HG02623 (cell line): ENCODE measurements around the gene PCBD1.
"Not testable (repeated sequence)": the region's sequence is repeated elsewhere in the genome, so short reads cannot be mapped to it uniquely, and the experiment has no call there.

Experiments
- ATAC-seq: cut with Tn5 transposase; IDR thresholded peaks from one replicate; pipeline ENCODE4 v1.9.1; 2021; ENCODE audit warnings: moderate library complexity; ENCODE audit not compliant: unreplicated experiment

The PCBD1 gene

GRCh38 chr10:70879207-70879606 lies 9.2 kb downstream of the PCBD1 start:
- no peak for ATAC-seq

DNA sequence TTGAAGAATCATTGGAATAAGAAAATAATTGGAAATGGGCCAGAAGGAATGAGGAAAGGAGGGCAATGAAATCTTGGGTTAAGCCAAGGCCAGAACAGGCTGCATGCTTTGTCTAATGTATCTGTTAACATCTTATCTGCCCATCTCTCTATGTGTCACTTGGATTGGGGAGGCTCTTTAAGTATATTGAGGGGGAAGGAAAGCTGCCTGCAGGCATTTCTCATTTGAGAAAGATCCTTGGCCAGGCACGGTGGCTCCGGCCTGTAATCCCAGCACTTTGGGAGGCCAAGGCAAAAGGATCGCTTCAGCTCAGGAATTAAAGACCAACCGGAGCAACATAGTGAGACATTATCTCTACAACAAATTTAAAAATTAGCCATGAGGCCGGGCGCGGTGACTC lies 14.3 kb downstream of the PCBD1 start:
- no peak for ATAC-seq

- ATAC-seq = no peak
Measured at GRCh38 chr10:70872291-70872690, 16.1 kb downstream of the PCBD1 start.

- ATAC-seq = no peak
Measured at GRCh38 chr10:70866424-70866823, 21.9 kb downstream of the PCBD1 start.

DNA sequence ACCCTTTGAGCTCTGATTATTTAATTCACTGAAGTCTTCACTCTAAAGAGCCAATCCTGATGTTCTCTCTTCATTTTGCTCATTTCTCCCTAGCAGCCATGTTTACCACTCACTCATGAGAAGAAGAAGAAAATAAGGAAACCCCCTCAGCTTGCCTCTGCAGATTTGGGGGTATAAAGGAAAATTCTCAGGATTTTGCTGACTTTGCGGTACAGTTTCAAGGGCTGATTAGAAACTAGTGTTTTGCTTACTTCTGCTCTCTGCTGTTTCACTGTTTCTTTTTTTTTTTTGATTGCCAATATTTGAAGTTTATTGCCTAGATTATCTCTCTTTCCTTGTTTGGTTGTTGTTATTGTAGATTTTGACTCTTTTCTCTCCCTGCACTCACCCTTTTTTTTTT lies 23.4 kb downstream of the PCBD1 start:
- no peak for ATAC-seq

DNA sequence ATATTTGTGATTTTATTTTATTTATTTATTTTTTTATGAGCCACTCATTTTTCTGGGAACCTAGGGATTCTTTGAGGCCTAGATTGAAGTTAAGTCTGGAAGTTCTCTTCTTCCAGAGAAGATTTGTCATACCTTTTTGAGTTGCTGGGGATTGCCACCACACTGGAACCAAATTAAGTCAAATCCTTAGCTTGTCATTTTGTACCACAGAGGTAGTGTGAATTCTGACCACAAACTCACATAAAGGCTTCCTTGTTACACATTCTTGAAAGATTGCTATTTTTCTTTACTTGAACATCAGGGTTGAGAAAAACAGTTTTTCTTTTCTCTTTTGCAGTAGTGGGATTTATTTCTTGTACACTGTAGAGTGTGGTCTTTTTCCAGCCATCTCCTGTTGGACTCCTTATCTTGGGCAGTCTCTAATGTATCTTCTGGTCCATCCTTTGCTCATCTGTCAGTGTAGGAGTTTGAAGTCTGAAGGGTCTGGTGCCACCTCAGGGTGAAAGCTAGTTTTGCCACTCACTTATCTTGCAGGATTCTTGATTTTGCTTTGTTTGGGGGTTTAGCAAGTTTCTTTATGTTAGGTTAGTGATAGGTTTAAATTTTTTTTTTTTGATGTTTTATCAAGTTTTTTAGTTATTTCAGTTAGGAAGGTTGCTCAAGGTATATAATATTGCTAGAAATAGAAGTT lies 24.8 kb downstream of the PCBD1 start:
- no peak for ATAC-seq

- not testable (repeated sequence) for ATAC-seq
Measured at GRCh38 chr10:70861495-70862197, 26.7 kb downstream of the PCBD1 start.

DNA sequence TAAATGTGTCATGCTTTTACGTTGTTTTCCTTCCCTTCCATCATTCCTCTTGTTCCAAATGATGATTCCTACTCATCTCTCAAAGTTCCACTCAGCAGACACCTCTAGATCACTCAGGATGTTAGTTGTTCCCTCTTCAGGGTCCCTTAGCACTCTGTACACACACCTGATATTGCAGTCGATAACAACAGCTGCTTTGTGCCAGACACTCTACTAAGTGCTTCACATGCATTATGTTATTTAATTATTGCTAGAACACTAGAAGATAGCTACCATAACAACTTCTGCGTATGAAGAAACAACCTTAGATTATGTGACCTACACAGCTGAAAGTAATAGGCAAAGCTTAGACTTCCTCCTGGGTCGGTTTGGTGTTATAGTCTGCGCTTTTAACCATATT lies 29.6 kb downstream of the PCBD1 start:
- no peak for ATAC-seq

DNA sequence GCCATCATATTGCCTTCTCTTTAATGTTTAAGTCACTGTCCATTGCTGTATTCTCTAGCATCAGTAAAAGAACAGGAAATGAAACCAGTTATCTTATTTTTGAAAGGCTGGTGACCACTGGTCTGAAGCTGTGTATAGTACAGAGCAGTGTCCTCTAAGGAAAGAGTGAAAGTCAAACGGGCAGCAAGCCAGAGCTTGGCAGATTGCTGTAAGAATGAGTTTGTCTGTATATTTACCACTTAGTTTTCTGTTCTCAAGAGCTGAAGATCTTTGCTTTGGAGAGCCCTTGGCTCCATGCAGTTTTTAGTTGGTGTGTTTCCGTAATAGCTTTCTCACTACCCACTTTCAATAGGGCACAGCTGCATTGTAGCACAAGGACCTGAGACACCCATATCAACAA lies 31.9 kb downstream of the PCBD1 start:
- ATAC-seq = no peak

DNA sequence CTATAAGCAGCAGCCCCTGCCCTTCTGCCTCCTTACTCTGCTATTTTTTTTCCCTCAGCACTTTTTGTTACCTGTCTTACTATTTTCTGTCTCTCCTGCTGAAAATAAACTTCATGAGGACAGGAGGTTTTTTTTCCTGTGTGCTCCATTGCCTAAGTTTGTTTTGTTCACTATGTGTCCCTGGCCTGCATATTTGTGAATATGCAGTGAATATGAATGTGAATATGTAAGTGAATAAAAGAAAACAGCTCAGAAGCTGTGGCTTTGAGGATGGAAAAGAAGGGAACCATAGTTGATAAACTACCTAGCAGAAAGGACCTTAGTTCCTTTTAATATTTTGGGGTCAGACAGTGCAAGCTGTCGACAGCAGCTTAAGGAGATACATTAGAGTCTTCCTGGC lies 34.9 kb downstream of the PCBD1 start:
- ATAC-seq = no peak

- ATAC-seq = no peak
Measured at GRCh38 chr10:70853038-70853437, 35.3 kb downstream of the PCBD1 start.

DNA sequence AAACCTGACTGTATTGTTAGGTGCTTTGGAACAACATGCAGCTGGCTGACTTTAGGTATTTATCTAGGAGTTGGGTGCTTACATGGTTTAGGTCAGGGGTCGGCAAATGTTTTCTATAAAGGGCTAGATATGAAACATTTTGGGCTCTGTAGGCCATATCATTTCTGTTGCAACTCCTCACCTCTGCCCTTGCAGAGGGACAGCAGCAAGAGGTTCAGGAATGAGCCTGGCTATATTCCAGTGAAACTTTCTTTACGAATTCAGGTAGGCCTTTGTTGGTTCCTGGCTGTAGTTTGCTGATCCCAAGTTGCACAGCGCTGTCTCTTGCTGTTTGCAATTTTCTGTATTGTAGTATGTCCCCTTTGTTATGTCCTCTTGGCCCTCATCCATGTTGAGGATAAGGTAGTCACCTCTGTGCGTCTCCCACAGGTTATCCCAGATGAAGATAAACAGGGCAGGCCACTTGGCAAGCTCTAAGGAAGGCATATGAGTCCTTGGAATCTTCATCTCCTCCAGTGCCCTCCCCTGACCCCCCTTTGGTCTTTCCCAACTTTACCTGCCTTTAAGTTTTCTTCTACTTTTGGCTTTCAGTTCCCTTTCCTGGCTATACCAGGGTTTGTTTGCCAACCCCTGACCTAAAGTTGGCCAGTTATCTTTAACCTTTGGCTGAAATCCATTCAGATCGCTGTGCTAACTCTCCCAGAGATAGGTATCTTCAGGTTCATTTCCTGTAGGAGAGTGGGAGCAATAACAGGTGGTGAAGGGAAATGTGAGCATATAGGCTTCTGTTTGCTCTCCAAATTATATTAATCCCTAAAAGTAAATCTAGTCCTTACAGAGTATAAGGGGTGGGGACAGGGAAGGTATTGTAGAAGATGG lies 36.5 kb downstream of the PCBD1 start:
- ATAC-seq = no peak

GRCh38 chr10:70850097-70850496 lies 38.3 kb downstream of the PCBD1 start:
- ATAC-seq = no peak

DNA sequence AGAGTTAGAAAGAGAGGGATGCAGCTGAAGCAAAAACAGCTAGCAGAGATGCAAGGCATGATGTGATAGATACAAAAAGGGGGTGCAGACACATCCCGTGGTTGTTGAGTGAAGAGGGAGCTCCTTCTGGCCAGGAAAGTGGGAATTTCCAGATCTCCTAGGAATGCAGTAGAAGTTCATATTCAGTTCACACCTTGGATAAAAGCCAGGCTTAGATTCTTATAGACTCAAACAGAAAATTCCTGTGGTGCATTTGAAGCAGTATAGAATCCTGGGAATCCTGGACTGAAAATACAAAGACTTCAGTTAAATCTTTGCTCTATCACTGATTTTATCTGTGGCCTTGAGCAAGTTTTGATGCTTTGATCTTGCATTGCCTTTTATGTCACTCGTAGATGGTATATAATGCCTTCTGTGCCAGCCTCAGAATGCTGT lies 38.8 kb downstream of the PCBD1 start:
- no peak for ATAC-seq

DNA sequence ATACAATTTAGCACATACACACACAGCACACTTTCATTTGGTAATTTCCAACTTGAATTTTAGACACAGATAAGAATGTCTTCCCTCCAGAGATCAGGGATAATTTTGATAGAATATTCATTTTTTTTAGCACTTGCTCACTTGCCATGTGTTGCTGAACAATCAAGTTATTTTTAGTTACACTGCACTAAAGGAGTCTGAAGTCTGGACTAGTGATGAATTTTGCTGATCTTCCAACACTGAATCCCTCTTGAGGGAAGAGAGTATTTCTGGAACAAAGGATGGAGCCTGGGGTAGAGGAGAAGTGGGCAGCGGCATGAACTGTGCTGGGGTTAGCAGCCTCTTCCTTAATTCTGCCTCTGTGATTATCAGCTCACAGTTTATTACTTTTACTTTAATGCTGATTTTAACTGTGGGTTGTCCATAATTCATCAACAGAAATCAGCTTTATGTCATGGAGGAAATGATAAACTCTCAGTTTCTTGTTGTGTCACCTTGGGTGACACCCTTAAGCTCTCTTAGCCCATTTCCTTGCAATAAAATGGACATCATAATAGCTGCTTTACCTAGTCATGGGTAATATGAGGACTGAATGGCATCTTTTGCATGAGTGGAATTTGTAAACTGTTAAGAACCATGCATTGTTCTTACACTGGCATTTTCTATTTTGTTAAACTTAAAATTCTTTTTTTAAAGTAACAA lies 40.6 kb downstream of the PCBD1 start:
- ATAC-seq = no peak

DNA sequence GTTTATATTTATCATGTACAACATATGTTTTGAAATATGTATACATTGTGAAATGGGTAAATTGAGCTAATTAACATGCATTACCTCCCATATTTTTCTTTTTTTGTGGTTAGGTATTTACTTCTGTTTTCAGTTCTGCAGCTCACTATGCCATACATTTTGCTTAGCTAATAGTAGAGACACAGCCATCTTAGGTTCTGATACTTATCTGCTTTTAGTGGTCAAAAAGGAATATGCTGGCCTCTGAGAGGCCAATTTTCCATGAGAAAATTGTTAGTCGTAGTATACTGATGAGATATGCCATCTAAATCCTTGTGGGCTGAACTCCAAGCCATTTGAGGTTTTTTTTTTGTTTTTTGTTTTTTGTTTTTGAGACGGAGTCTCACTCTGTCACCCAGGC lies 41.6 kb downstream of the PCBD1 start:
- no peak for ATAC-seq

- ATAC-seq = no peak
Measured at GRCh38 chr10:70845816-70846215, 42.5 kb downstream of the PCBD1 start.

- no peak for ATAC-seq
Measured at GRCh38 chr10:70845256-70845655, 43.1 kb downstream of the PCBD1 start.

GRCh38 chr10:70843776-70844489 lies 44.4 kb downstream of the PCBD1 start:
- ATAC-seq = no peak

- ATAC-seq = no peak
Measured at GRCh38 chr10:70843333-70843732, 45.0 kb downstream of the PCBD1 start.
